HepG2 (cell line): ENCODE data around the gene BABAM1. TPM values are rescaled to one million over a fixed set of nuclear protein-coding genes. Genes with fewer than 3 reads are reported as not detected.

ENCODE experiments used
- DNMT1 ChIP-seq: sonication (generic); formaldehyde crosslinking; IDR thresholded peaks from 2 replicates; pipeline ENCODE4 v1.5.1; 2020; ENCODE audit warnings: mild to moderate bottlenecking, missing genetic modification reagents
- FOXA1 ChIP-seq, 2 experiments: fragments of 450-650 bp in 1 of 2; sonication (generic) in 1 of 2; formaldehyde crosslinking in 1 of 2; IDR thresholded peaks; 2 replicates each; pipeline versions ENCODE4 v1.4.0 to v1.6.1; 2016 to 2020; ENCODE audit warnings: missing genetic modification reagents in 1 of 2
- HMG20B ChIP-seq: conservative IDR thresholded peaks from 2 replicates; pipeline ENCODE4 v1.6.1; 2016; ENCODE audit warnings: missing genetic modification reagents, missing compliant biosample characterization
- JDP2 ChIP-seq: sonication (generic); formaldehyde crosslinking; IDR thresholded peaks from 2 replicates; pipeline ENCODE4 v1.8.1; 2022; ENCODE audit warnings: missing genetic modification reagents, borderline replicate concordance
- NCOR1 ChIP-seq: fragments of 200-600 bp; sonication (generic); IDR thresholded peaks from 2 replicates; pipeline ENCODE4 v1.7.0; 2017; ENCODE audit warnings: antibody characterized with exemption, low read length, borderline replicate concordance
- PAX8 ChIP-seq: sonication (generic); formaldehyde crosslinking; IDR thresholded peaks from 2 replicates; pipeline ENCODE4 v1.8.0; 2022; ENCODE audit warnings: mild to moderate bottlenecking, missing genetic modification reagents, borderline replicate concordance
- ZBTB7B ChIP-seq: sonication (generic); formaldehyde crosslinking; IDR thresholded peaks from 2 replicates; pipeline ENCODE4 v1.4.0; 2020; ENCODE audit warnings: missing genetic modification reagents
- ZFYVE20 ChIP-seq: sonication (generic); formaldehyde crosslinking; IDR thresholded peaks from 2 replicates; pipeline ENCODE4 v1.8.0; 2023; ENCODE audit warnings: low read depth, mild to moderate bottlenecking, moderate library complexity, missing genetic modification reagents, borderline replicate concordance
- ZMYM4 ChIP-seq: sonication (generic); formaldehyde crosslinking; IDR thresholded peaks from 2 replicates; pipeline ENCODE4 v1.8.1; 2023; ENCODE audit warnings: mild to moderate bottlenecking, missing genetic modification reagents
- ZNF136 ChIP-seq: sonication (generic); formaldehyde crosslinking; IDR thresholded peaks from 2 replicates; pipeline ENCODE4 v1.8.1; 2022; ENCODE audit warnings: low read depth, mild to moderate bottlenecking, moderate library complexity, missing genetic modification reagents
- ZNF3 ChIP-seq: IDR thresholded peaks from 2 replicates; pipeline ENCODE4 v1.7.0; 2017; ENCODE audit warnings: inconsistent platforms
- ZNF678 ChIP-seq: sonication (generic); formaldehyde crosslinking; IDR thresholded peaks from 2 replicates; pipeline ENCODE4 v1.4.0; 2020; ENCODE audit warnings: mild to moderate bottlenecking, missing genetic modification reagents
- ZNF781 ChIP-seq: sonication (generic); formaldehyde crosslinking; IDR thresholded peaks from 2 replicates; pipeline ENCODE4 v1.5.1; 2020; ENCODE audit warnings: borderline replicate concordance, mild to moderate bottlenecking, missing genetic modification reagents; ENCODE audit errors: not compliant biosample characterization
- polyA plus RNA-seq, 8 experiments: library from polyadenylated mRNA; depleted of rRNA in 3 of 8; stranded (reverse) in 7 of 8; unstranded in 1 of 8; fragments of >200 nt; fragmentation: Illumina TruSeq in 4 of 8; extraction: Trizol in 4 of 8; gene quantifications; 2 replicates each; pipeline versions ENCODE4 v1.2.1 to v1.2.3, GENCODE V29; 2011 to 2016; ENCODE audit warnings: low read depth in 4 of 8, missing spikeins in 1 of 8, mixed read lengths in 1 of 8; ENCODE audit not compliant: insufficient read depth in 1 of 8
- total RNA-seq, 5 experiments: library from RNA; depleted of rRNA; stranded (reverse); fragments of >200 nt; fragmentation: Illumina TruSeq; extraction: Trizol; gene quantifications; 2 replicates each; pipeline ENCODE4 v1.2.3, GENCODE V29; 2016; ENCODE audit warnings: low read depth in 1 of 5
- TF ChIP-seq, protein P1 (sequence below): sonication (generic); formaldehyde crosslinking; IDR thresholded peaks from 2 replicates; pipeline ENCODE4 v1.4.0; 2020; ENCODE audit warnings: missing genetic modification reagents
- TF ChIP-seq, protein P2 (sequence below): IDR thresholded peaks from 2 replicates; pipeline ENCODE4 v1.6.1; 2016; ENCODE audit warnings: missing compliant biosample characterization, missing genetic modification reagents, borderline replicate concordance
- TF ChIP-seq, protein P3 (sequence below): IDR thresholded peaks from 2 replicates; pipeline ENCODE4 v1.6.1; 2016; ENCODE audit warnings: missing genetic modification reagents, missing compliant biosample characterization
- TF ChIP-seq, protein P4 (sequence below): sonication (generic); formaldehyde crosslinking; IDR thresholded peaks from 2 replicates; pipeline ENCODE4 v1.5.1; 2020; ENCODE audit warnings: mild to moderate bottlenecking, missing genetic modification reagents, moderate library complexity

BABAM1 gene
- total and polyA plus RNA-seq, 2 of the 13 experiments (the other 11 are each of a cell fraction or from before 2014, with no cell fraction given) = 70.0 to 82.0 TPM

DNA sequence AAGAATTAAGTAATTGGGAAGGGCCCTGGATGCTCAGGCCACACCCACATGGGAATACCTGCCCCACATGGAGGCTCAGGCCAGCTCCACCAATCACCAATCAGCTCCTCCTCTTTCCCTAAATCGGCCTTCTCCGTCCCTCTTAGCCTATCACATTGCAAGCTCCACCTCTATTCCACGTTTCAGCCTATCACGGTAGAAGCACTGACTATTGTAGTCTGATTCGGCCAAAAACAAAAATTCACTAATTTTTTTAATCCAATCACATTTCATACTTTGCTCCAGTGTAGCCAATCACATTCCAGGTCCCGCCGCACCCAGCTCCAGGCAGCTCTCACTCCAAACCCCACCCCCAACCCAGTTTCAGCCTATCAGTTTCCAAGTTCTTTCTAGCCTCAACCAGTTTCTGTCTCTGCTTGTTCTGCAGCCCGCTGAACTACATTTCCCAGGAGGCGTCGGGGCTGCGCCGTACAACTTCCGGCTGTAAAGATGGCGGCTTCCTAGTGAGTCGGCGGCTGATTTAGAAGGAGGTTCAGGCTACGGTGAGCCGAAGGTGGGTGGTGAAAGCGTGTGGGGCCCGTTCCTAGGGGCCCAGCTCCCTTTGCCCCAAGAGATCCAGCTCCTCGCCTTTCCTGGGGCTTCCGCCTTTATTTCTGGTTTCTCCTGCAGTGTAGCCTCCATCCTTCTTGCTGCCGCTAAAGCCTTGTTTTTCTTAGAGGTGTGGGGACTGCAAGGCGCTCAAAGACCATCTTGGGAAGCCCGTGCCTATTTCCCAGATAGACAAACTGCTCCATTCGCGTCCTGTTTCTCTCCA is at the start of gene BABAM1 (continued):
- TF ChIP-seq PAX8 (no peak), ZNF678 (CRISPR knock-in tag) (peak; percentile 58; the same call in 1 of the 2 replicates), DNMT1 (CRISPR knock-in tag) (no peak), ZBTB7B (CRISPR knock-in tag) (no peak), FOXA1 (IDR thresholded peaks at IDR 0.05) (no peak), FOXA1 (CRISPR knock-in tag; IDR thresholded peaks at IDR 0.05) (no peak), JDP2 (CRISPR knock-in tag) (no peak), ZFYVE20 (CRISPR knock-in tag) (no peak), HMG20B (CRISPR knock-in tag) (no peak), ZMYM4 (CRISPR knock-in tag) (peak; percentile 34; the same call in 1 of the 2 replicates), NCOR1 (peak; percentile 23; the same call in 1 of the 2 replicates), ZNF781 (CRISPR knock-in tag) (no peak), ZNF3 (no peak), ZNF136 (CRISPR knock-in tag) (no peak)
- TF ChIP-seq, protein P1, sequence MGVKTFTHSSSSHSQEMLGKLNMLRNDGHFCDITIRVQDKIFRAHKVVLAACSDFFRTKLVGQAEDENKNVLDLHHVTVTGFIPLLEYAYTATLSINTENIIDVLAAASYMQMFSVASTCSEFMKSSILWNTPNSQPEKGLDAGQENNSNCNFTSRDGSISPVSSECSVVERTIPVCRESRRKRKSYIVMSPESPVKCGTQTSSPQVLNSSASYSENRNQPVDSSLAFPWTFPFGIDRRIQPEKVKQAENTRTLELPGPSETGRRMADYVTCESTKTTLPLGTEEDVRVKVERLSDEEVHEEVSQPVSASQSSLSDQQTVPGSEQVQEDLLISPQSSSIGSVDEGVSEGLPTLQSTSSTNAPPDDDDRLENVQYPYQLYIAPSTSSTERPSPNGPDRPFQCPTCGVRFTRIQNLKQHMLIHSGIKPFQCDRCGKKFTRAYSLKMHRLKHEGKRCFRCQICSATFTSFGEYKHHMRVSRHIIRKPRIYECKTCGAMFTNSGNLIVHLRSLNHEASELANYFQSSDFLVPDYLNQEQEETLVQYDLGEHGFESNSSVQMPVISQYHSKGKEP (CRISPR knock-in tag) = no peak
- TF ChIP-seq, protein P2, sequence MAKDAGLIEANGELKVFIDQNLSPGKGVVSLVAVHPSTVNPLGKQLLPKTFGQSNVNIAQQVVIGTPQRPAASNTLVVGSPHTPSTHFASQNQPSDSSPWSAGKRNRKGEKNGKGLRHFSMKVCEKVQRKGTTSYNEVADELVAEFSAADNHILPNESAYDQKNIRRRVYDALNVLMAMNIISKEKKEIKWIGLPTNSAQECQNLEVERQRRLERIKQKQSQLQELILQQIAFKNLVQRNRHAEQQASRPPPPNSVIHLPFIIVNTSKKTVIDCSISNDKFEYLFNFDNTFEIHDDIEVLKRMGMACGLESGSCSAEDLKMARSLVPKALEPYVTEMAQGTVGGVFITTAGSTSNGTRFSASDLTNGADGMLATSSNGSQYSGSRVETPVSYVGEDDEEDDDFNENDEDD (CRISPR knock-in tag) = no peak
- TF ChIP-seq, protein P3, sequence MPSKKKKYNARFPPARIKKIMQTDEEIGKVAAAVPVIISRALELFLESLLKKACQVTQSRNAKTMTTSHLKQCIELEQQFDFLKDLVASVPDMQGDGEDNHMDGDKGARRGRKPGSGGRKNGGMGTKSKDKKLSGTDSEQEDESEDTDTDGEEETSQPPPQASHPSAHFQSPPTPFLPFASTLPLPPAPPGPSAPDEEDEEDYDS (CRISPR knock-in tag) = no peak; the same call in 1 of the 2 replicates
- TF ChIP-seq, protein P4, sequence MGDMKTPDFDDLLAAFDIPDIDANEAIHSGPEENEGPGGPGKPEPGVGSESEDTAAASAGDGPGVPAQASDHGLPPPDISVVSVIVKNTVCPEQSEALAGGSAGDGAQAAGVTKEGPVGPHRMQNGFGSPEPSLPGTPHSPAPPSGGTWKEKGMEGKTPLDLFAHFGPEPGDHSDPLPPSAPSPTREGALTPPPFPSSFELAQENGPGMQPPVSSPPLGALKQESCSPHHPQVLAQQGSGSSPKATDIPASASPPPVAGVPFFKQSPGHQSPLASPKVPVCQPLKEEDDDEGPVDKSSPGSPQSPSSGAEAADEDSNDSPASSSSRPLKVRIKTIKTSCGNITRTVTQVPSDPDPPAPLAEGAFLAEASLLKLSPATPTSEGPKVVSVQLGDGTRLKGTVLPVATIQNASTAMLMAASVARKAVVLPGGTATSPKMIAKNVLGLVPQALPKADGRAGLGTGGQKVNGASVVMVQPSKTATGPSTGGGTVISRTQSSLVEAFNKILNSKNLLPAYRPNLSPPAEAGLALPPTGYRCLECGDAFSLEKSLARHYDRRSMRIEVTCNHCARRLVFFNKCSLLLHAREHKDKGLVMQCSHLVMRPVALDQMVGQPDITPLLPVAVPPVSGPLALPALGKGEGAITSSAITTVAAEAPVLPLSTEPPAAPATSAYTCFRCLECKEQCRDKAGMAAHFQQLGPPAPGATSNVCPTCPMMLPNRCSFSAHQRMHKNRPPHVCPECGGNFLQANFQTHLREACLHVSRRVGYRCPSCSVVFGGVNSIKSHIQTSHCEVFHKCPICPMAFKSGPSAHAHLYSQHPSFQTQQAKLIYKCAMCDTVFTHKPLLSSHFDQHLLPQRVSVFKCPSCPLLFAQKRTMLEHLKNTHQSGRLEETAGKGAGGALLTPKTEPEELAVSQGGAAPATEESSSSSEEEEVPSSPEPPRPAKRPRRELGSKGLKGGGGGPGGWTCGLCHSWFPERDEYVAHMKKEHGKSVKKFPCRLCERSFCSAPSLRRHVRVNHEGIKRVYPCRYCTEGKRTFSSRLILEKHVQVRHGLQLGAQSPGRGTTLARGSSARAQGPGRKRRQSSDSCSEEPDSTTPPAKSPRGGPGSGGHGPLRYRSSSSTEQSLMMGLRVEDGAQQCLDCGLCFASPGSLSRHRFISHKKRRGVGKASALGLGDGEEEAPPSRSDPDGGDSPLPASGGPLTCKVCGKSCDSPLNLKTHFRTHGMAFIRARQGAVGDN = peak; percentile 47
